Stimulated activated CD8-positive, alpha-beta memory T cell treated with anti-CD3 and anti-CD28 coated beads, Interleukin-12 subunit alpha, Interleukin-12 subunit beta, amount 100 ng/mL, for 24 hours (primary cell): Measurements from ENCODE around the gene FTH1.

Experiments
- DNase-seq: peaks from one replicate; pipeline ENCODE4 v3.0.0-alpha.2; 2020; ENCODE audit errors: extremely low read depth

The FTH1 gene

DNA sequence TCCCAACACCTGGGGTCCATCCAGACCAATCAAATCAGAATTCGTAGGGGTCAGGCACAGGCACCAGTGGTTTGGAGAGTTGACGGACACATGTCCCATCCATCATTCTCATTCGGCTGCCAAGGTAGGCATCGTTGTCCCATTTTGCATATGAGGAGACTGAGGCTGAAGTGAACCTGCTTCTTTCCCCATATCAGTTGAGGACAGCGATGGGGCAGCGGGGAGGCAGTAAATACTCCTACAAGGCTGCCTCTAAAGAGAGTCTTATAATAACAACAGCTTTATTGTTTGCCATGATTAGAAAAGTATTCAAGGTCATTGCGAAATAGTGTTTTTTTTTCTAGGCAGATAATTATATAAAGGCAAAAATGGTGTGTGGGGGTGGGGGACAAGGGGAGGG is 18.9 kb downstream of the FTH1 start:
- DNase-seq, result no peak

- no peak for DNase-seq
Measured at GRCh38 chr11:61947486-61948210, 19.8 kb downstream of the FTH1 start.

- DNase-seq, result no peak
Measured at GRCh38 chr11:61946894-61947293, 20.5 kb downstream of the FTH1 start.

- no peak for DNase-seq
Measured at GRCh38 chr11:61945191-61945590, 22.2 kb downstream of the FTH1 start.

- no peak for DNase-seq
Measured at GRCh38 chr11:61940466-61940865, 27.0 kb downstream of the FTH1 start.

DNA sequence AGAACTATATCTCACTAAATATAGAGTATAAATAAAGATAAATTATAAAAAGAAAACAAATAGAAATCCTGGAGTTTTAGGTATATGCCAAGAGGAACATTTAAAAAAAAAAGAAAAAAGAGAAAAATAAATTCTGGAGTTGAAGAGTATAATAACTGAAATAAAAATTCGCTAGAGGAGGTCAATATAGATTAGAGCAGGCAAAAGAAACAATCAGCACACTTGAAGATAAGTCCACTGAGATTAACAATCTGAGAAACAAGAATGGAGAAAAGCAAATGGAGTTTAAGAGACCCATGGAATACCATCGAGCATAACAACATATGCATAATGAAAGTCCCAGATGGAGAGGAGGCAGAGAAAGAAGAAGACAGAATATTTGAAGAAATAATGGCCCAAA is 31.6 kb downstream of the FTH1 start:
- no peak for DNase-seq

GRCh38 chr11:61930933-61931332 is 36.5 kb downstream of the FTH1 start:
- DNase-seq, result no peak

- no peak for DNase-seq
Measured at GRCh38 chr11:61928606-61929005, 38.8 kb downstream of the FTH1 start.

GRCh38 chr11:61927501-61927900 is 39.9 kb downstream of the FTH1 start:
- no peak for DNase-seq

DNA sequence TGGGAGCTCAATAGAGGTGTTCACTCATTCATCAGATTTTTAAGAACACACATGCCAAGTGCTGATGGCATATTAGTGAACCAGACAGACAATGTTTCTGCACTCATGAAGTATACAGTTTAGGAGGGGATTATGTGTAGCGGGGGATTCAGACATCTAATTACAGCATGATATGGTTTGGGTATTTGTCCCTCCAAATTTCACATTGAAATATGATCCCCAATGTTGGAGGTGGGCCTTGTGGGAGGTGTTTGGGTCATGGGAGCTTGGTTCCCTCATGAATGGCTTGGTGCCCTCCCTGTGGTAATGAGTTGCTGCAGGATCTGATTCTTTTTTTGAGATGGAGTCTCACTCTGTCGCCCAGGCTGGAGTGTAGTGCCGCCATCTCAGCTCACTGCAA is 41.2 kb downstream of the FTH1 start:
- no peak for DNase-seq

GRCh38 chr11:61925736-61926135 is 41.7 kb downstream of the FTH1 start:
- DNase-seq, result no peak

DNA sequence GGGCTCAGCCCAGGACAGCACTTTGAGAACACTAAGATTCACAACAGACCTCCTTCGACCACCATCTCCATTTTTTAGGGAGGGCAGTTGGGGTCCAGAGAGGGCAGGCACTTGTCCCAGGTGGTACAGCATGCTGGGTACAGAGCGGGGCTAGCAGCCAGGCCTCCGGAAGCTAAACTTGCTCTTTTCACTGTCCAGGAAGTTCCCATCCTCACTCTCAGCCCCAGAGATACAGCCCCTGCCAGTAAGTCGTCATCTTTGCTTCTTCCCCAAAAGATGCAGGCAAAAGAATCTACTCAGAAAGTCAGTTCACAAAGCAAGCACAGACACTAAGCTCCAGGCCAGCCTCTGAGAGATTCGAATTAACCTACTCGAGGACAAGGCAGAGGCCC is 43.4 kb downstream of the FTH1 start:
- DNase-seq, result no peak

DNA sequence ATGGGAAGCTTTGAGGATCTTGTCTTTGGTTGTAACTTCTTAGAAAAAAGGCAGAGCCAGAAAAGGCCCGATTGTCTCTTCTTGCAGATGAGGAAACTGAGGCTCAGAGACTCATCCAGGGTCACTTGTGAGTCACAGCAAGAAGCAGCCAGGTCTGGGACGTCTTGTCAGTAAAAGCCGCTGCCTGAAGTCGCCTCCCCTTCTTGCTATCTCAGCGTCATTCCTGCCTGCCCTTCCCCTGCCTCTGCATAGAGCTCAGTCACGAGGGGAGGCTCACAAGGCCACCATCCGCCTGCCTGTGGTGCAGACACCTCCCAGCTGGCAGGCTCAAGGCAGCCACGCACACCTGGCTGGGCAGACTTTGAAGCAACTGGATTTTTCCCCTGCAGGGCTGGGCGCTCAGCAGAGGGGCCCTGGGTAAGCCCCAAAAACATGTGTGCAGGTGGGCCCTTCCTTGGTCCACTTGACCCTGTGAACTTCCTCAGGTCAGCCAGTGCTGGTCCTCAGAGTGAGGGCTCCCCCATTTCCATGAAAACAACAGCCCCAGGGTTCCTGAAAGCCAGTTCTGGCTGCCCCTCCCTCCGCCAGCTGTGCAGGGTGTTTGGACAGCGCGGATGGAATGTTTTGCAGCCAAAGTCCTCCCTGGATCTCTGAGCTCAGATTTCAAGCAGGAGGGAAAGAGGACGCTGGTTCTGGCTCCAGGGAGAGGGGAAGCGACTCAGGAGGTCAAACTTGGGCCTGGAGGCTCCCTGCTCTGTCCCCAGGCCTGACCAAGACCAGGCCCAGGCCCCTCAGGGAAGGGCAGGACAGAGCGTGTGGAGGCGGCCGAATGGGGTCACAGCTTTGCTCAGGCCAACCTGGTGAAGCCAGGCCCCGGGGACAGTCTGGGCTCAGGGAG is 44.0 kb downstream of the FTH1 start:
- no peak for DNase-seq

GRCh38 chr11:61922539-61922938 is 44.9 kb downstream of the FTH1 start:
- no peak for DNase-seq

- no peak for DNase-seq
Measured at GRCh38 chr11:61921446-61921845, 46.0 kb downstream of the FTH1 start.

- no peak for DNase-seq
Measured at GRCh38 chr11:61919705-61920631, 47.5 kb downstream of the FTH1 start.

- no peak for DNase-seq
Measured at GRCh38 chr11:61918938-61919704, 48.3 kb downstream of the FTH1 start.

DNA sequence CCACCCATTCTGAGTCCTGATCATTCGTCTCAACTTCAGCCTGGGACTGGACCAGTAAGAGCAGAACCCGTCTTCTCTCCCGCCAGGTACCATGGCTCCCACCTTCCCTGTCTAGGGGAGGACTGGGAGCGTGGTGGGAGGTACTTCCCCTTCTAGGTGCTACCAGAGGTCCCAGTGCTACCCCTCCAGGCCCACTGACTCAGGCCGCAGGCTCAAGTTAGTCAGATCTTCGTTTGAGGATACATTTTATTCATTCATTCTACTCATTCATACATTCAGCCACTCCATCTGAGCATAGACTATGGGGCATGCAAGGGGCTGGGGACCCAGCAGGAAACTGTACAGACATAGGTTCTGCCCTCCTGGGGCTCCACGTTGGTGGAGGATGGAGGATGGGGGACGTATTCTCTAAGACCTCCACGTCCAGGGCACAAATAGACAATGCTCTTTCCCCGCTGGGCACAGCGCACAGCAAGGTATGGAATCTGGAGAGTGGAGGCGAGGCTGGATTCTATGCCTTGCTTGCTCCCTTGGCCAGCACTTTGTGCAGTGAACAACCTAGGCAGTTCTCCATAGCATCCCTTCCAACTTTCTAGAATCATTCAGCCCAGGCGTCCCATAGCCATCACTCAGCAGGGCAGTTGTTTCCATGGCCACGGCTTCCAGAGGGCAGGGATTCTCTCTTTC is 49.0 kb downstream of the FTH1 start:
- DNase-seq, result no peak

DNA sequence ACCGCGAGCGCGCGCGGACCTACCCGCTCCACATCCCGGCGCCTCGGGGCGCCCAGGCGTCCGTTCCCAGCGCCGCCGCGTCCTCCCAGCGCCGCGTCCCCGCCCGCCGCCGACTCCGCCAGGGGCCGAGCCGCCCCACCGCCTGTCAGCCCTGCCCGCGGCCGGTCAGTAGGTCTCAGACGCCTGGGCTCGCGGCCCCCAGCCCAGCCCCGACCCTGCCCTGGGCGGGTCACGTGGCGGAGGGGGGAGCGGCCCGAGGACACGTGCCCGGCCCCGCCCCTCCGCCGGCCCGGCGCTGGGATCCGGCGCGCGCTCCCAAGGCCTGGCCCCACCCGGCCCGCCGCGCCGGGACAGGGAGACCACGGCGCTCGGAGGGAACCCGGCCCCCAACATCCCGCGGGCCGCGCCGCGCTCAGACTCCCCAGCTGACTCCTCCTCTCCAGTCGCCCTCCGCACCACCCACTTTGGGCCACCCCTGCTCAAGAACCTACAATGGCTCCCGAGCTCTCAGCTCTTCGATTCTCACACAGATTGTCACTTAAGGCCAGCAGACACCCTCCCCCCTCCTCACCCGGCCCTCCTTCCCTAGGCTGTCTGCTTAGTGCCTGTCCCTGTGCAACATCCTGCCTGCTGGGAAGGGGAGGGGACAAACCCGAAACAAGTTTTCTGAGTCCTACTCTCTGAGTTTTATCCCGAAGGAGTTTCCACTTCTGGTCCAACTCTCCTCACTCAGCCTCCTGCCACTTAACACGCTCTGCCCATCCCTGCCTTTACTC is 49.9 kb downstream of the FTH1 start, which contains the start of gene RAB3IL1:
RAB3IL1 (minus strand) TSS at position 233 of the 776 bp plus-strand sequence; CDS start at position 34, 199 bp downstream.
- DNase-seq, result no peak
